ENCODE results near the gene RERE.
"Not testable (repeated sequence)": the region's sequence is repeated elsewhere in the genome, so short reads cannot be mapped to it uniquely, and the experiment has no call there.

Gene RERE

GRCh38 chr1:8747879-8748825 lies 69.3 kb downstream of the RERE start:
- DNase-seq, result no peak

DNA sequence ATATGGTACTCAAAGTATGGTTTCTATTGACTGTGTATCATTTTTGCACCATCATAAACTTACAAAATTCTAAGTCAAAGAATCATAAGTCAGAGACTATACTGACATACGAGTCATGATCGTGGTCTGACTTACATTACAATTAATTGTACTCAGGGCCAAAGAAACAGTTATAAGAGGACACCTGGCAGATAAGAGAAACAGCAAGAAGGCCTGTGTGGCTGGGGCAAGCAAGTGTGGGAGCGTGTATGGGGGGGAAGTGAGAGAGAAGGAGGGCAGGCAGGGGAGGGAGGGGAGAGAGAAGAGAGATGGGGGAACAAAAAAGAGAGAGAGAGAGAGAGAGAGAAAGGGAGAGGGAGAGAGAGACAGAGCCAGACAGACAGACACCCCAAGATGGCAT lies 70.9 kb downstream of the RERE start:
- no peak for DNase-seq

DNA sequence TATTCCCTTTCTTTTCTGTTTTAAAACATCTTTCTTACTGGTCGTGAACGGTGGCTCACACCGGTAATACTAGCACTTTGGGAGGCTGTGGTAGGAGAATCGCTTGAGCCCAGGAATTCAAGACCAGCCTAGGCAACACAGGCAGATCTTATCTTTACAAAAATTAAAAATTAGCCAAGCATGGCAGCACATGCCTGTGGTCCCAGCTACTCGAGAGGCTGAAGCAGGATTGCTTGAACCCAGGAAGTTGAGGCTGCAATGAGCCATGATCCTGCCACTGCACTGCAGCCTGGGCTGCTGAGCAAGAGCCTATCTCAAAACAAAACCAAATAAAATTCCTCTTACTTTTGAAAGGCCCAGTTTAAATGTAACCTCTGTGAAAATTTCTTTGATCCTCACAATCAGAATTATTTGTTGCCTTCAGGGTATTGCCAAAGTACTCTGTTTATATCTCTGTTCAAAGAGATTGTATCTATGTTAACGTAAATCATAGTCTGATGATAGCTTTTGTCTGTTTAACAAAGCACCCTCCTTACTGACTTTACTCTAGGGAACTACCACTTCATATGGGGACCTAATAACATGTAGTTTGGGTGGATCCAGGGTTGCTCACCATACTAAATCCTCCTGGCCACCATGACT lies 71.6 kb downstream of the RERE start:
- no peak for DNase-seq

- no peak for DNase-seq
Measured at GRCh38 chr1:8745346-8745745, 72.1 kb downstream of the RERE start.

DNA sequence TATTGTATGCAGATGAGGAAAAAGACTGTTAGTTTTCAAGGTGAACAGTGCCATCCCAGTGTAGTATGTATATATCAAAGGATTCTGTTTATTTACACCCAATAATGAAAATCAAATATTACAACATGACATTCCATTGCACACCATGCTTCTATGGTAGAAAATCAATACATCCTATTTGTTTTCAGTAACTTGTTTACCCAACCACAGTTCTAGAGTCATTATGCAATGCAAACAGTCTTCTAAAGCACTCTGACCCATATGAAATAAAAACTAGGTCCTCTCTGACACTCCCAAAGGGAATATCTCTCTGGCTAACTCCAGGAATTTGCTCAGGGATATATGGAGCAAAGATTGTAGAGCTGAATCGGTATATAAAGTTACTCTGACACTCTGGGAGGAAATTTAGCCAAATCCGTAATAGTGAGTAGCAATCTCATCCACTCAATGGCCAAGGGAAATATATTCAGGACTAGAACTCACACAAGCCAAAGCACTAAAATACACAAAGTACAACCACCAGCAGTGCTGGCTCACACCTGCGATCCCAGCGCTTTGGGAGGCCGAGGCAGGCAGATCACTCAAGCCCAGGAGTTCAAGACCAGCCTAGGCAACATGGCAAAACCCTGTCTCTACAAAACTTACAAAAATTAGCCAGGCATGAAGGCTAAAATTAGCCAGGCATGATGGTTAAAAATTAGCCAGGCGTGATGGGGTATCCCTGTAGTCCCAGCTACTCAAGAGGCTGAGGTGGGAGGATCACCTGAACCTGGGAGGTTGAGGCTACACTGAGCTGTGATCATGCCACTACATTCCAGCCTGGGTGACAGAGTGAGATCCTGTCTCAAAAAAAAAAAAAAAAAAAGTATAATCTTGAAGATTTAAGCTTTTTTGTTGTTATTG lies 75.2 kb downstream of the RERE start:
- DNase-seq, result no peak

- no peak for DNase-seq
Measured at GRCh38 chr1:8740034-8740449, 77.4 kb downstream of the RERE start.

- no peak for DNase-seq
Measured at GRCh38 chr1:8739377-8739776, 78.1 kb downstream of the RERE start.

- DNase-seq, result no peak
Measured at GRCh38 chr1:8736927-8737326, 80.5 kb downstream of the RERE start.

DNA sequence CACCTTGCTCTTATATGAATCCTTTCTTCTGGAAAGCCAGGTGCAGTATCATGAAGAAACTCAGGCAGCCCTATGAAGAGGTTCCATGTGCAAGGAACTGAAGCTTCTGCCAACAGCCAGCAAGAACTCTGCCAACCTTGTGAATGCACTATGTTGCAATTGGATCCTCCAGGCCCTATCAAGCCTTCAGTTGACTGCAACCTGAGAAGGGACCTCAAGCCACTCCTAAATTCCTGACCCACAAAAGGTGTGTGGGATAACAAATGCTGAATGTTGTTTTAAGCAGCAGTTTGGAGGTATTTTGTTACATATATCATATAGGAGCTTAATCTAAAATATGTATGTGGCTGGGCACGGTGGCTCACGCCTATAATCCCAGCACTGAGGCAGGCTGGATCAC lies 84.0 kb downstream of the RERE start:
- DNase-seq, result no peak

DNA sequence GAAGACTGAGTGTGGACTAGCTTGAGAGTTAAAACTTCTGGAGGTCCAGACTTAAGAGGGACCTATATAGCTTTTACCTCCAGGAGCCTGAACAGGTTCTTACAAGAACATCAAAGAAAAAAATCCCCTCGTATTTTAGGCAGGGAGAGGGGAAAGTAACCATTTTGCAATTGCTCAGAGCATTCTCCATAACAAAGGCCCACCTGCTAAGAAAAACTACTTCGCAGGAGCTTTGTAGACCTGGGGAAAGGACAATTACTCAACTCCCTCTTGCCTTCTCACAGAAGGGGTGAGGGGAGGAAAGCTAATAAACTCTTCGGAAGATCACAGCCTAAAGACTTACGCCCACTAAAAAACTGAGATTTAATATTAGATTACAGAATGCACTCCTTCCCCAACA lies 86.3 kb downstream of the RERE start:
- no peak for DNase-seq

- DNase-seq, result no peak
Measured at GRCh38 chr1:8728464-8728863, 89.0 kb downstream of the RERE start.

- DNase-seq, result no peak
Measured at GRCh38 chr1:8727809-8728213, 89.6 kb downstream of the RERE start.

DNA sequence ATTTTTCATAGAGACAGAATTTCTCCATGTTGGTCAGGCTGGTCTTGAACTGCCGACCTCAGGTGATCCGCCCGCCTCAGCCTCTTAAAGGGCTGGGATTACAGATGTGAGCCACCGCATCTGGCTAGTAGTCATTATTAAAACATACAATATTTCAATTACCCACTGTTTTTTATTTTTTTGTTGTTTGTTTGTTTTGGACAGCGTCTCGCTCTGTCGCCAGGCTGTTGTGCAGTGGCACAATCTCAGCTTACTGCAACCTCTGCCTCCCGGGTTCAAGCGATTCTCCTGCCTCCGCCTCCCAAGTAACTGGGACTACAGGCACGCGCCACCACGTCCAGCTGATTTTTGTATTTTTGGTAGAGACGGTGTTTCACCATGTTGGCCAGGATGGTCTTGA lies 90.1 kb downstream of the RERE start:
- not testable (repeated sequence) for DNase-seq

GRCh38 chr1:8726801-8727186 lies 90.6 kb downstream of the RERE start:
- not testable (repeated sequence) for DNase-seq

DNA sequence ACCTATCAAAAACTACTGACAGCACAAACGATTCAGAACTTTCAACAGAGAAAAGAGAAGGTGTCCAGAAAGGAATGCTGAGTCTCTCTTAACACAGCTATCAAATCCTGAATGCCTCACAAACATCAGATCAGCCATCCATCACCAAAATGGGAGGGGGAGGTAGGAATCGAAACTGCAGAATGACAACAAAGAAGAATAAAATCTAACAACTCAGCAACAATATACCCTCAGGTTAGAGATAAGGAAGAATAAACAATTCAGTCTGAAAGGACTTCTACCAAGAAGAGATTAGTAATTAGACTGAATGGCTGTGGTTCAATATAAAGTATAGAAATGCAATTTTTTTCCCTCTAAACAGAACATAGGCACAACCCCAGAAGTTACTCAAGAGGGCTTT lies 94.4 kb downstream of the RERE start:
- no peak for DNase-seq

DNA sequence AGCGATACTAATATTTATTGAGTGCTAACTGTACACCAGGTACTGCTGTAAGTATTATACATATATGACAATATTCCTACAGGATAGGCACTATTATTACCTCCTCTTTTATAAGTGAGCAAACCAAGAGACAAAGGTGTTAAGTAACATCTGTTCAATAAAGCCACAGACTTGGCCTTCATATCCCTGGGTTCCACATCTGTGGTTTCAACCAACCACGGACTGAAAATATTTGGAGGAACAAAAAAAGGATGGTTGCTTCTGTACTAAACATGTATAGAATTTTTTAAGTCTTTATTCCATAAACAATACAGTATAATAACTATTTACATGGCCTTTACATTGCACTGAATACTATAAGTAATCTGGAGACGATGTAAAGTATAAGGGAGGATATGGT lies 95.1 kb downstream of the RERE start:
- no peak for DNase-seq

GRCh38 chr1:8721679-8722324 lies 95.6 kb downstream of the RERE start:
- no peak for DNase-seq

GRCh38 chr1:8720347-8720746 lies 97.1 kb downstream of the RERE start:
- no peak for DNase-seq

GRCh38 chr1:8718850-8719361 lies 98.5 kb downstream of the RERE start:
- DNase-seq, result no peak

GRCh38 chr1:8717148-8717547 lies 100.3 kb downstream of the RERE start:
- DNase-seq, result no peak

- DNase-seq, result no peak
Measured at GRCh38 chr1:8716238-8716637, 101.2 kb downstream of the RERE start.

- DNase-seq, result no peak
Measured at GRCh38 chr1:8714173-8714572, 103.3 kb downstream of the RERE start.

Data from NCI-H2107 (cell line).